Neuronal stem cell (in vitro differentiated cells): ENCODE results near the gene GSC2.

Source experiments
- DNase-seq: peaks from one replicate; pipeline ENCODE4 v3.0.0-alpha.2; 2013; ENCODE audit warnings: low spot score
- H2AFZ ChIP-seq: one replicate; pipeline ENCODE4 v1.6.1; 2013; ENCODE audit warnings: mild to moderate bottlenecking, low read length, inconsistent platforms
- H2AK5ac ChIP-seq: 2 replicates; pipeline ENCODE4 v1.6.1; 2013; ENCODE audit warnings: low read depth, mild to moderate bottlenecking, inconsistent platforms, low read length, moderate library complexity, mixed read lengths
- H2BK120ac ChIP-seq: 2 replicates; pipeline ENCODE4 v1.6.1; 2013; ENCODE audit warnings: low read depth, mild to moderate bottlenecking, inconsistent platforms, low read length, moderate library complexity, mixed read lengths
- H2BK12ac ChIP-seq: one replicate; pipeline ENCODE4 v1.6.1; 2013; ENCODE audit warnings: low read length, inconsistent platforms
- H2BK15ac ChIP-seq: 2 replicates; pipeline ENCODE4 v1.6.1; 2013; ENCODE audit warnings: mild to moderate bottlenecking, low read length, inconsistent platforms, mixed read lengths
- H2BK5ac ChIP-seq: one replicate; pipeline ENCODE4 v1.6.1; 2013; ENCODE audit warnings: inconsistent platforms, mild to moderate bottlenecking, low read length, moderate library complexity
- H3K14ac ChIP-seq: one replicate; pipeline ENCODE4 v1.6.1; 2013; ENCODE audit warnings: low read length, inconsistent platforms
- H3K18ac ChIP-seq: 2 replicates; pipeline ENCODE4 v1.6.1; 2013; ENCODE audit warnings: low read length, inconsistent platforms
- H3K23ac ChIP-seq: 2 replicates; pipeline ENCODE4 v1.6.1; 2013; ENCODE audit warnings: low read depth, mild to moderate bottlenecking, mixed read lengths, low read length, inconsistent platforms; ENCODE audit not compliant: poor library complexity
- H3K27ac ChIP-seq: replicated peaks from 3 replicates; pipeline ENCODE4 v1.5.1; 2013; ENCODE audit warnings: low read length, inconsistent platforms
- H3K27me3 ChIP-seq, 3 experiments: 2 replicates each; pipeline ENCODE4 v1.6.1; 2013; ENCODE audit warnings: low read length in 3 of 3, mild to moderate bottlenecking in 2 of 3, inconsistent platforms in 1 of 3, low read depth in 1 of 3, mixed read lengths in 1 of 3, moderate library complexity in 1 of 3; ENCODE audit not compliant: control insufficient read depth in 3 of 3, insufficient read depth in 3 of 3
- H3K36me3 ChIP-seq, 2 donors: replicated peaks in 1 of 2; 2 replicates each; pipeline ENCODE4 v1.6.1; 2013; ENCODE audit warnings: low read length in 2 of 2; ENCODE audit not compliant: control insufficient read depth in 2 of 2, insufficient read depth in 2 of 2
- H3K4ac ChIP-seq: 2 replicates; pipeline ENCODE4 v1.6.1; 2013; ENCODE audit warnings: inconsistent platforms, mild to moderate bottlenecking, low read length, moderate library complexity
- H3K4me1 ChIP-seq, 2 donors: 1 replicate in 1 of 2; 2 replicates in 1 of 2; pipeline ENCODE4 v1.6.1; 2013; ENCODE audit warnings: low read length in 2 of 2, low read depth in 1 of 2; ENCODE audit not compliant: control insufficient read depth in 2 of 2, insufficient read depth in 1 of 2
- H3K4me2 ChIP-seq: one replicate; pipeline ENCODE4 v1.6.1; 2013; ENCODE audit warnings: mild to moderate bottlenecking, low read length, inconsistent platforms; ENCODE audit not compliant: insufficient read depth, poor library complexity, severe bottlenecking
- H3K4me3 ChIP-seq, 2 donors: 2 replicates each; pipeline ENCODE4 v1.5.1; 2013; ENCODE audit warnings: low read length in 2 of 2, mild to moderate bottlenecking in 2 of 2, inconsistent platforms in 1 of 2, moderate library complexity in 1 of 2
- H3K79me1 ChIP-seq: one replicate; pipeline ENCODE4 v1.6.1; 2013; ENCODE audit warnings: low read depth, mild to moderate bottlenecking, inconsistent platforms, low read length, moderate library complexity
- H3K9ac ChIP-seq: one replicate; pipeline ENCODE4 v1.6.1; 2013; ENCODE audit warnings: mild to moderate bottlenecking, low read depth, low read length, inconsistent platforms; ENCODE audit not compliant: poor library complexity
- H3K9me3 ChIP-seq, 2 donors: replicated peaks in 1 of 2; 2 replicates each; pipeline versions ENCODE3 to v1.6.1; 2013; ENCODE audit warnings: low read length in 2 of 2, mild to moderate bottlenecking in 2 of 2, inconsistent platforms in 1 of 2, low read depth in 1 of 2, mixed read lengths in 1 of 2, moderate library complexity in 1 of 2; ENCODE audit not compliant: control insufficient read depth in 2 of 2, insufficient read depth in 1 of 2
- H4K8ac ChIP-seq: one replicate; pipeline ENCODE4 v1.6.1; 2013; ENCODE audit warnings: low read depth, mild to moderate bottlenecking, inconsistent platforms, low read length, moderate library complexity
- H4K91ac ChIP-seq: one replicate; pipeline ENCODE4 v1.6.1; 2013; ENCODE audit warnings: low read length, low read depth, mild to moderate bottlenecking, inconsistent platforms; ENCODE audit not compliant: poor library complexity
- WGBS, 2 donors: extraction: QIAGEN DNeasy Blood & Tissue Kit; methylation state at CpG; one replicate each; pipeline ENCODE4 v1.1.7; 2013; ENCODE audit warnings: missing lambda C conversion rate in 2 of 2, mixed read lengths in 1 of 2; ENCODE audit not compliant: insufficient read length in 2 of 2, insufficient replicate concordance in 1 of 2; ENCODE audit errors: extremely low coverage in 2 of 2; 5-methylcytosine and 5-hydroxymethylcytosine counted together

The GSC2 gene

GRCh38 chr22:19106886-19107729, 43.0 kb downstream of the GSC2 start:
- no peak overlapping the region for H3K4ac ChIP-seq
- H2AK5ac ChIP-seq = no peak overlapping the region
- H3K4me2 ChIP-seq = no peak overlapping the region
- H3K4me3 ChIP-seq = no peak overlapping the region
- no peaks in the 10 kb centered on the region for H3K9me3 ChIP-seq
- no peak overlapping the region for H3K18ac ChIP-seq
- DNase-seq = no peak
- no peak overlapping the region for H3K14ac ChIP-seq
- H3K36me3 ChIP-seq = peaks cover 0 to 20% of the 10 kb centered on the region in 2 donors
- H2AFZ ChIP-seq = no peak overlapping the region
- H3K27ac ChIP-seq = no peak overlapping the region
- H2BK120ac ChIP-seq = no peak overlapping the region
- no peak overlapping the region for H3K9ac ChIP-seq
- no peak overlapping the region for H2BK15ac ChIP-seq
- H3K79me1 ChIP-seq = peaks cover 21% of the 10 kb centered on the region
- H3K4me1 ChIP-seq = peaks cover 3 to 15% of the 10 kb centered on the region in 2 donors
- H2BK12ac ChIP-seq = no peak overlapping the region
- no peaks in the 10 kb centered on the region for H3K27me3 ChIP-seq
- WGBS, 2 donors = no CpG with 5 or more reads among the region's 3 CpGs
- H3K23ac ChIP-seq = no peak overlapping the region
- no peak overlapping the region for H4K91ac ChIP-seq
- H4K8ac ChIP-seq = no peak overlapping the region
- H2BK5ac ChIP-seq = no peak overlapping the region

- WGBS, 2 donors = no CpG with 5 or more reads among the region's 18 CpGs
- DNase-seq = no peak
- H2BK15ac ChIP-seq = no peak overlapping the region
- H3K79me1 ChIP-seq = peaks cover 20% of the 10 kb centered on the region
- no peak overlapping the region for H3K4ac ChIP-seq
- H3K27ac ChIP-seq = no peak overlapping the region
- H3K23ac ChIP-seq = no peak overlapping the region
- H2AK5ac ChIP-seq = no peak overlapping the region
- no peak overlapping the region for H2AFZ ChIP-seq
- H4K8ac ChIP-seq = no peak overlapping the region
- no peak overlapping the region for H4K91ac ChIP-seq
- peaks cover 3 to 11% of the 10 kb centered on the region in 2 donors for H3K4me1 ChIP-seq
- H3K4me2 ChIP-seq = no peak overlapping the region
- peaks cover 0 to 20% of the 10 kb centered on the region in 2 donors for H3K36me3 ChIP-seq
- peak overlapping the region; percentile 72 for H2BK5ac ChIP-seq
- H3K18ac ChIP-seq = no peak overlapping the region
- no peaks in the 10 kb centered on the region for H3K27me3 ChIP-seq
- H2BK120ac ChIP-seq = peak overlapping the region; percentile 68
- H3K9ac ChIP-seq = peak overlapping the region; percentile 3
- no peak overlapping the region for H3K4me3 ChIP-seq
- H3K14ac ChIP-seq = no peak overlapping the region
- no peaks in the 10 kb centered on the region for H3K9me3 ChIP-seq
- H2BK12ac ChIP-seq = no peak overlapping the region
These were observed 44.0 kb downstream of the GSC2 start for GRCh38 chr22:19105867-19106802.

GRCh38 chr22:19105456-19105855, 44.6 kb downstream of the GSC2 start:
- DNase-seq = no peak
- Histone ChIP-seq H4K8ac (no peak overlapping the region), H2BK120ac (no peak overlapping the region), H2BK12ac (no peak overlapping the region), H4K91ac (no peak overlapping the region), H3K4me2 (no peak overlapping the region), H2BK5ac (peak overlapping the region; percentile 72), H3K79me1 (peaks cover 19% of the 10 kb centered on the region), H3K9ac (no peak overlapping the region), H2AK5ac (no peak overlapping the region), H3K9me3 (no peaks in the 10 kb centered on the region), H2AFZ (no peak overlapping the region), H3K18ac (no peak overlapping the region), H3K27ac (no peak overlapping the region), H2BK15ac (no peak overlapping the region), H3K4me1 (peaks cover 3 to 8% of the 10 kb centered on the region in 2 donors), H3K4me3 (no peak overlapping the region), H3K4ac (no peak overlapping the region), H3K23ac (no peak overlapping the region), H3K14ac (no peak overlapping the region), H3K27me3 (no peaks in the 10 kb centered on the region), H3K36me3 (peaks cover 0 to 20% of the 10 kb centered on the region in 2 donors)
- no CpG with 5 or more reads among the region's 8 CpGs for WGBS, 2 donors
